ENCODE data around the gene IL6ST.
"Not testable (repeated sequence)": the region's sequence is repeated elsewhere in the genome, so short reads cannot be mapped to it uniquely, and the experiment has no call there.

Gene IL6ST

GRCh38 chr5:55960779-55961178 lies 34.0 kb downstream of the IL6ST start:
- no peak for DNase-seq

- DNase-seq, result no peak
Measured at GRCh38 chr5:55959208-55959607, 35.6 kb downstream of the IL6ST start.

GRCh38 chr5:55941154-55941553 lies 53.6 kb downstream of the IL6ST start:
- not testable (repeated sequence) for DNase-seq

DNA sequence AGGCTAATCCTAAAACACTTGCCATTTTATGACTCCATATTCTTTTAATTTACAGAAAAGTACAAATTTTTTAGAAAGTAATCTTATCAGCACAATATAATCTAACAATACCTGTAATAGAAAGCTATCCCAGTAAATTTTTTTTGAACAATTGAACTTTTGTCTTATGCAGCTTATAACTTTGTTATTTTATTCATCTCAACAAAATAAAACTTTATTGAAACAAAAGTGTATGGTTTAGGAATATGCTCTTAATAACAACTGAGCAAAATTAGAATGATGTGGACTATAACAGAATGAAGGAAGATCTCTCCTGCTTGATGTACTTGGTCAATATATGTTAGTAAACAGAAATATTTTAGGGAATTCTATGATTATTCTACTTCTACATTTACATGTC lies 57.2 kb downstream of the IL6ST start:
- not testable (repeated sequence) for DNase-seq

DNA sequence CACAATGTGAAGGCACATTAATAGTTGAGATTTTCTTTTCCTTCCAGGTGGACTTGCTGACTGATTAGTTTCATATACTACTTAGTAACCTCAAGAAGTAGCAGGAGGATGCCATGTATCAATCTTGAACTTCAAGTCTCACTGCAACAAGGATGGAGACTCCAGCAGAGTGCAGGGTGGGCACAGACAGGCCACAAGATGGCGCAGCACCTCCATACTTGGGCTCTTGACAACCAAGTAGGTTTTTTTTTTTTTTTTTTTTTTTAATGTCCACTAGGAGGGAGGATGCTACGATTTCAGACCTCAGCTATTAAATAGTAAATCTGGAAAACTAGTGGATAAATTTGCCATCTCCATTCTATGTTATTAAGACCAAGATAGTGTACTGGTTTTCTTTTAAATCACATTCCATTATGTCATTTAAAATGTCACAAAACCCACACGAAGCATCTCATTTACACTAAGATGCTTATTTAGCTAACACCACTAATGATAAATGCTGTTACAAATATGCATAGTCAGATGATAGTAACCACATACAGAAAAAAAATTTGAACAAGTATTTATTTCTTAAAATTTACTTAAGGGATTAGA lies 58.6 kb downstream of the IL6ST start:
- peak; percentile 58 for DNase-seq

DNA sequence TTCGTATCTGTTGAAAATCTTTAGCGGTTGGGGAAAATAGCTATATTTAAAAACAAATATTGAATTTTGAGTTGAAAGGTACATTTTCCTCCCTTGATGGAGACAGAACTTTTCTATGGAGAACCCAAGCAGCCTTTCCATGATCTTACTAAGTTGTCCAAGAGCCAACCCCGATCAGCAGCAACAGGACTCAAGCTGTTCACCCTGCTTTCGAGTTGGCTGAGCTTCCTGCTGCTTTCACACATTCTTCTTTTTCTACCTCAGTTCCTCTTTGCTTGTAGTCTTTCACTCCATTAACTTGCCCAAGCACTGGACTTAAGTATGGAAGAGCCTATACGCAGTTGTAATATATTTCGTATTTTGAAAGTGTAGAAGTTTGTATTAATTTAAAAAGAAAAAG lies 59.4 kb downstream of the IL6ST start:
- DNase-seq, result no peak

- DNase-seq, result no peak
Measured at GRCh38 chr5:55934720-55935119, 60.0 kb downstream of the IL6ST start.

- DNase-seq, result no peak
Measured at GRCh38 chr5:55934115-55934613, 60.6 kb downstream of the IL6ST start.

DNA sequence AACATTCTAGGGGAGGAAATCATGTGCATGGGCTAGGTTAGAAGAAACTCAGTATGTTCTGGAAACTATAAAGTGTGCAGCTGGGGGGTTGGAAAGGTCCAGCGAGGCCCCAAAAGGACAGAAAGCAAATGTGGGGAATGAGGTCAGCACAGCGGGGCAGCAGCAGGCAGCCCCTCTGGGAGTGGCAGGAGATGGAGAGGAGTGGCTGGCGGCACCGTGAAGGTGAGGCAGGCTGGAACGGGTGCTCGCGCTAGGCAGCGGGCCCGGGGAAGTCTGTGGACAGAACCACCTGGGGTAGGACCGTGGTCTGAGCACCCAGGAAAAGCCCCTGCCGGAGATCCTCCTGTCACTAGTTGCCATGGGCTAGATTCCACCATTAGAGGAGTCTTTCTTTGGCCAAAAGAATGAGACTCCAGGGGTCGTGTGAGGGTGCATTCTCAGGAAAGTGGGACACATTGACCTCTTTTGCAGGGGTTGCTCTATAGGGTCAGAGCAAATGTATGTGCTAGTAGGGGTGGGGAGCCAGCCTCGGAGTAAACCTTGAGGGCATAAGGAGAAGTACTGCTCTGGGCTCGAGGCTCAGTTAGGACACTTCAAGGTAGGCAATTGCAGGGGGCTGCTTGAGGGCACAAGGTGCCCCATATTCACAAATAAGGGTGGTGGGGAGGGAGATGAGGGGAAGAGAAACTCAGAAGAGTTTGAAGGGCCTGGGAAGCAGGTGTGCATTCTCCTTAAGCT lies 61.2 kb downstream of the IL6ST start:
- DNase-seq, result no peak

- no peak for DNase-seq
Measured at GRCh38 chr5:55932700-55933099, 62.1 kb downstream of the IL6ST start.

- DNase-seq, result no peak
Measured at GRCh38 chr5:55929020-55929799, 65.6 kb downstream of the IL6ST start.

GRCh38 chr5:55927861-55928655 lies 66.7 kb downstream of the IL6ST start:
- DNase-seq, result no peak

DNA sequence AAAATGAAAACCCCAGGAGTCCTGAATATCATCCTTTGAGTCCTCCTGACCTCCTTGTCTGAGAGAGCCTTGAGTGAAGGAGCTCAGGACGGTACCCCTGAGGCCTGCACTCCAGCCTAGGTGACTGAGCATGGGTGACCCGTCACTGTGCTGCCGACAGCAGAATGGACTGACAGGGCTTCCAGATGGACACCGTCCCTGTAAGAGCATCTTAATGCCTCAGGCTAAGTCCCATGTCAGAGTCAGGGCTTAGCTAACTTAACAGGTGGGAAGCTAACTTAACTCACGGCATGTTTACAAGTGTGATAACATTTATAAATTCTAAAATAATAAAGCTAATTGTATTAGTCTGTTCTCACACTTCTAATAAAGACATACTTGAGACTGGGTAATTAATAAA lies 68.3 kb downstream of the IL6ST start:
- no peak for DNase-seq

GRCh38 chr5:55925712-55926111 lies 69.1 kb downstream of the IL6ST start:
- no peak for DNase-seq

DNA sequence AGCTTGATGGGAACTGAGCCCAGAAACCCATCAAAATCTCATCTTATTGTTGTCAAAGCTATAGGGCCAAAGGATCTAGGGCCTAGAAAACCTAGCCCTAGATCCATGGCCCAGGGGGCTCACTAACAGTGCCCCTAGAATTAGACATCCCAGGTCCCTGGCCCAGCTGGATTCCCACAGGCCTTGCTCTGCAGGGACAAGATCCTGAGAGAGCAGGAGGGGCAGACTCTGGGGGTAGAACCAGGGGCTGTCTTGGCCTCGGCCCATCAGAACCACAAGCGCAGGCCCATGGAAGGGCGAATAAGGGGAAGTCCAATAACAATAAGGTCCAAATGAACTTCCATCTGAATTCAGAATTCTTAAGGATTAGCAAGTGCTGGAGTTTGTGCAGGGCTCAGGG lies 69.6 kb downstream of the IL6ST start:
- DNase-seq, result no peak

DNA sequence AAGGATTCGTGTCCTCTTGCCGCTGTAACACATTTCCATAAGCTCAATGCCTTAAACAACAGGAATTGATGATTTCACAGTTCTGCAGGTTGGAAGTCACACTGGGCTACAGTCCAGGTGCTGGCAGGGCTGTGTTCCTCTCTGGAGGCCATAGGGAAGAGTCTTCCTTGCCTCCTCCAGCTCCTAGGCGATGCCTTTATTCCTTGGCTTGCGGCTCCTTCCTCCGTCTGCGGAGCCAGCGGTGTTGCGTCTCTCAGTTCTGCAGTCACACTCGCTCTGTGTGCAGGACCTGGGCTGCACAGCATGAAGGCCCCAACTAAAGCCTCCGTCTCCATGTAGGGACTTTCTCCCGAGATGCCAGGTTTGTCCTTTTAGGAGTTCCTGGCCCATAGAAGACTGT lies 70.0 kb downstream of the IL6ST start:
- DNase-seq, result no peak

DNA sequence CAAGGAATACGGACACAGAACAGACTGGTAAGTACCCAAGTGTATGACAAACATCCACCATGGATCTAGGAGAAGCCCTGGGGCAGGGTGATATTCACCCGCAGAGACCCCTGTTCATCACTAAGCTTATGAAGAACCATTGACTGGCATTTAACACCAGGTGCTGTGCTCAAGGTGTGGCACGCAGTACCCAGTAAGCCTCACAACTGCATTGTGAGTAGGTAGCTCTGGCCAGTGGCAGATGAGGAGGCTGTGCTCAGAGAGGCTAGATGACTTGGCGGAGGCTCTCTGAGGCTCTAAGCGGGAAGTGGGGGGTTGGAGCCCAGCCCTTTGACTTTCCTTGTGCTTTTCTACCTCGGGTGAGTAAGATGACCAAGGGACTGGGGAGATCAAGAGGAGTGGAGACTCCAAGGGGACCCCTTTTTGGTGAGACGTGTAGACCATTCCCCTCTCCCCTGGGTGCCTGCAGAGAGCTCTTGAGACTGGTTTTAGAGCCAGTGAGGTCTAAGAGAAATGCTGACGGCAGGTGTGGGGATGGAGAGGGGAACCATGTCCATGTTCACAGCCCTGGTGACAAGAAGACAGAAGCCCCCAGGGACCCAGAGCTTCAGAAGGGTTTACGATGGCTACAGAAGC lies 70.8 kb downstream of the IL6ST start:
- DNase-seq, result no peak

DNA sequence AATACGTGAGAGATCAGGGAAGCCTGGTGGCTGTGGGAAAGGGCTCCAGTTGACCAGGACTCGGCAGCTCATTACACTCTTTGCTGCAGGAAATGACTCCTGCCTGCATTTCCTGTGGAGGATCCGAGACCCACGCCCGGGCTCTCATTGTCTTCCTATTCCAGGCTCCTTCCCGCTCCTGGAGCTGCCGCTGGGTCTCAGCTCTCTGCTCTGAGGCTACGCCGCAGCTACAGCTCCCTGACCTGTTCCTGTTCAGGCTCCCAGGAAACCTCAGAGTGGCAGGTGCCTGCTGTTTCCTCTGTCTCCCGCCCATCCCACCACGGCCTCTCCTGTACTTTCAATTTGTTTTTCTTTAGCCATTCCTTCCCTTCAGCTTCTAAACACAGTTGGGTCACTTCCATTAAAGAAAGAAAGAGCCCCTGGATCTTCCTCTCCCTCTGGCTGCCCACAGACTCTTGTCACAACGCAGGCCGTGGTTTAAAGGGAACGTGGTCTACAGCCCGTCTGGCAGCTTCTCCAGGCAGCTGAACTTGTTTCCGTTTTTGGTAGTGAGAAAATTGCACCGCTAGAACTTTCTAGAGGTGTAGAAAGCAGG lies 71.5 kb downstream of the IL6ST start:
- no peak for DNase-seq

GRCh38 chr5:55921617-55922016 lies 73.1 kb downstream of the IL6ST start:
- no peak for DNase-seq

DNA sequence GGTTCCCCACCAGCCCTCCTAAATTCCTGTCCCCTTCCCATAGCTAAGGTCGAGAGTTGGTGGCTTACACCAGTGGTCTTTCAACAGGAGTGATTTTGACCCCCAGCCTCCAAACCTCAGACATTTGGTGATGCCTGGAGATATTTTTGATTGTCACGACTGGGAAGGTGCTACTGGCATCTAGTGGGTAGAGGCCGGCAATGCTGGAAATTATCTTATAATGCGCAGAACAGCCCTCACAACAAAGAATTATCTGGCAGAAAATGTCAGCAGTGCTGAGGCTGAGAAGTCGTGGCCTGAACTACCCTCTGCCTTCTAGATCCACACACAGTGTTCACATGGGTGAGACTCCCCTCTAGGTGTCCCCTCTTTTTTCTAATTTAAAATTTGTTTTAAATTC lies 74.0 kb downstream of the IL6ST start:
- peak; percentile 3 for DNase-seq

GRCh38 chr5:55919625-55920024 lies 75.1 kb downstream of the IL6ST start:
- DNase-seq, result no peak

Measured in kidney glomerular epithelial cell (primary cell).